ENCODE results near the gene GRIK4. TPM values are rescaled to one million over a fixed set of nuclear protein-coding genes. Genes with fewer than 3 reads are reported as not detected.

GRIK4 gene
- total RNA-seq, 1 experiment from 2014 or later: 3.3 TPM

DNA sequence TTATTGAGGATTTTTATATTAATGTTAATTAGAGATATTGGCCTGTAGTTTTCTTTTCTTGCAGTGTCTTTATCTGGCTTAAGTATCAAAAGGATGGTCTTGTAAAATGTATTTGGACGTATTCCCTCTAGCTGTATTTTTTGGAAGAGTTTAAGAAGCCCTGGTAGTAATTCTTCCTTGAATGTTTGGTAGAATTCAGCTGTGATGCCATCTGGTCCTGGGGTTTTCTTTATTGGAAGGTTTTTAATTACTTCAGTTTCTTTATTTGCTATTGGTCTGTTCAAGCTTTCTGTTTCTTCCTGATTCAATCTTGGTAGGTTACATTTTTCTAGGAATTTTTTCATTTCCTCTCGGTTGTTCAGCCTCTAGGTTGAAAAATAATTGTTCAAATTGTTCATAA is 257.4 kb downstream of the GRIK4 start (continued):
- TF ChIP-seq, protein P1, sequence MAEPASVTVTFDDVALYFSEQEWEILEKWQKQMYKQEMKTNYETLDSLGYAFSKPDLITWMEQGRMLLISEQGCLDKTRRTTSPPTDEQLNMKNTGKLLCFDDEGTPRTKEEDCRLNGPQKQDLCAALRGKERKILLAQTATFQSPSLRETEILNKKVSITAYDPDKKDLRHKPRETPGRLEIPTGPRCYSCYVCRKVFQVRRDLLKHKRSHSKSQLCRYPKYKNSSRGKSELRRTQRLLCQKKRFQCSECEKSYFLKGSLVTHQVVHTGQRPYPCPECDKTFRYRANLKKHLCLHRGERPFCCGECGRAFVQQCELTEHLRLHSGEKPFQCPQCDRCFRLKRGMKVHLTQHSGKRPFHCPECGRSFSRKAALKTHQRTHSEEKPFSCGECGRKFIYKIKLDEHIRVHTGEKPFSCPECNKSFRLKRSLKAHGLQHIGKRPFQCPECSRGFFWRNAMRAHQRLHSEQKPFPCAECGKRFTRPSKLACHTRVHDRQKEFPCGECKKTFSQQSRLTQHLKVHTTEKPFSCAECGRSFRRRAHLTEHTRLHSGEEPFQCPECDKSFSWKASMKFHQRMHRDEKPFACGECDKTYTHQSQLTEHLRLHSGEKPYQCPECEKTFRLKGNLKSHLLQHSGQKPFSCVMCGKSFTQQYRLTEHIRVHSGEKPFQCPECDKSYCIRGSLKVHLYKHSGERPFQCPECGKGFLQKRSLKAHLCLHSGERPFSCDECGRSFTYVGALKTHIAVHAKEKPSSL (CRISPR knock-in tag; conservative IDR thresholded peaks at IDR 0.05): no peak
- TF ChIP-seq CREB1 (CRISPR knock-in tag; IDR thresholded peaks at IDR 0.05) (no peak), JAZF1 (CRISPR knock-in tag; IDR thresholded peaks at IDR 0.05) (no peak), ZNF121 (CRISPR knock-in tag; IDR thresholded peaks at IDR 0.05) (no peak), CBFB (CRISPR knock-in tag; IDR thresholded peaks at IDR 0.05; ENCODE audit: low read depth) (no peak), ZNF263 (CRISPR knock-in tag; IDR thresholded peaks at IDR 0.05; ENCODE audit: low read depth) (no peak), ZNF416 (CRISPR knock-in tag; IDR thresholded peaks at IDR 0.05) (no peak), JUN (CRISPR knock-in tag; IDR thresholded peaks at IDR 0.05) (no peak), HMGA2 (CRISPR knock-in tag; IDR thresholded peaks at IDR 0.05) (no peak), ZNF423 (CRISPR knock-in tag; IDR thresholded peaks at IDR 0.05) (no peak)
- TF ChIP-seq, protein P2, sequence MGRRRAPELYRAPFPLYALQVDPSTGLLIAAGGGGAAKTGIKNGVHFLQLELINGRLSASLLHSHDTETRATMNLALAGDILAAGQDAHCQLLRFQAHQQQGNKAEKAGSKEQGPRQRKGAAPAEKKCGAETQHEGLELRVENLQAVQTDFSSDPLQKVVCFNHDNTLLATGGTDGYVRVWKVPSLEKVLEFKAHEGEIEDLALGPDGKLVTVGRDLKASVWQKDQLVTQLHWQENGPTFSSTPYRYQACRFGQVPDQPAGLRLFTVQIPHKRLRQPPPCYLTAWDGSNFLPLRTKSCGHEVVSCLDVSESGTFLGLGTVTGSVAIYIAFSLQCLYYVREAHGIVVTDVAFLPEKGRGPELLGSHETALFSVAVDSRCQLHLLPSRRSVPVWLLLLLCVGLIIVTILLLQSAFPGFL (CRISPR knock-in tag; IDR thresholded peaks at IDR 0.05; ENCODE audit: borderline replicate concordance): no peak
- TF ChIP-seq, protein P3, sequence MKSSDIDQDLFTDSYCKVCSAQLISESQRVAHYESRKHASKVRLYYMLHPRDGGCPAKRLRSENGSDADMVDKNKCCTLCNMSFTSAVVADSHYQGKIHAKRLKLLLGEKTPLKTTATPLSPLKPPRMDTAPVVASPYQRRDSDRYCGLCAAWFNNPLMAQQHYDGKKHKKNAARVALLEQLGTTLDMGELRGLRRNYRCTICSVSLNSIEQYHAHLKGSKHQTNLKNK (CRISPR knock-in tag; IDR thresholded peaks at IDR 0.05): no peak
- TF ChIP-seq, protein P4, sequence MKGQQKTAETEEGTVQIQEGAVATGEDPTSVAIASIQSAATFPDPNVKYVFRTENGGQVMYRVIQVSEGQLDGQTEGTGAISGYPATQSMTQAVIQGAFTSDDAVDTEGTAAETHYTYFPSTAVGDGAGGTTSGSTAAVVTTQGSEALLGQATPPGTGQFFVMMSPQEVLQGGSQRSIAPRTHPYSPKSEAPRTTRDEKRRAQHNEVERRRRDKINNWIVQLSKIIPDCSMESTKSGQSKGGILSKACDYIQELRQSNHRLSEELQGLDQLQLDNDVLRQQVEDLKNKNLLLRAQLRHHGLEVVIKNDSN (CRISPR knock-in tag; IDR thresholded peaks at IDR 0.05): no peak

DNA sequence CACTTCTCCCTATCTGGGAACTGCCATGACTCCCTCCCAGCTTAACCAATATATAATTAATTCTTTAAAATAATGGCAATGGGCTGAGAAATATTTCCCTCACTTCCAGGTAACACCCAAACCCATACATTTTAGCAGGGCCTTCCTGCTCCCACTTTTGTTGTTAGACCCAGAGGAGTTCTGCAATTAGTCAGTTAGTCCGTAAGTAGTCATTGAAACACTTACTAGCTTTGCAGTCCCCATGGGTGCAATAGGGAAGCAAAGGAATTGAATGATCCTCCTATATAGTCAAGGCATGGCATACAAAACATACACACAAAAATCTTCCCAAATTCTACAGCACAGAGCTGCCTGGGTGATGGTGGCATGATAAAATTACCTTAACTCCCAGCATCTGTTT is 258.4 kb downstream of the GRIK4 start:
- DNase-seq (ENCODE audit: low spot score) (no peak), ATAC-seq (no peak)
- TF ChIP-seq, protein P5, sequence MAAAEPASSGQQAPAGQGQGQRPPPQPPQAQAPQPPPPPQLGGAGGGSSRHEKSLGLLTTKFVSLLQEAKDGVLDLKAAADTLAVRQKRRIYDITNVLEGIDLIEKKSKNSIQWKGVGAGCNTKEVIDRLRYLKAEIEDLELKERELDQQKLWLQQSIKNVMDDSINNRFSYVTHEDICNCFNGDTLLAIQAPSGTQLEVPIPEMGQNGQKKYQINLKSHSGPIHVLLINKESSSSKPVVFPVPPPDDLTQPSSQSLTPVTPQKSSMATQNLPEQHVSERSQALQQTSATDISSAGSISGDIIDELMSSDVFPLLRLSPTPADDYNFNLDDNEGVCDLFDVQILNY (CRISPR knock-in tag; IDR thresholded peaks at IDR 0.05): no peak
- TF ChIP-seq ZNF317 (CRISPR knock-in tag; IDR thresholded peaks at IDR 0.05; ENCODE audit: borderline replicate concordance, low read depth): no peak
- peaks cover 3% of the 10 kb centered on the region for H3K27me3 Mint-ChIP-seq (ENCODE audit: low read depth)
- no peak overlapping the region for H3K4me3 Mint-ChIP-seq
- H3K9me3 Mint-ChIP-seq: peaks cover 53% of the 10 kb centered on the region
- POLR2A ChIA-PET: no interaction called here
- no peak overlapping the region for H3K27ac Mint-ChIP-seq
- peaks cover 16% of the 10 kb centered on the region for H3K4me1 Mint-ChIP-seq
- CTCF ChIA-PET: interaction anchor here (1.0 to 1.9 kb wide), 4 partner anchors 32 to 110 kb away, joined by 3 to 6 read pairs (median 5); no protein-coding TSS in a partner anchor
- H3K36me3 Mint-ChIP-seq: peaks cover 35% of the 10 kb centered on the region

DNA sequence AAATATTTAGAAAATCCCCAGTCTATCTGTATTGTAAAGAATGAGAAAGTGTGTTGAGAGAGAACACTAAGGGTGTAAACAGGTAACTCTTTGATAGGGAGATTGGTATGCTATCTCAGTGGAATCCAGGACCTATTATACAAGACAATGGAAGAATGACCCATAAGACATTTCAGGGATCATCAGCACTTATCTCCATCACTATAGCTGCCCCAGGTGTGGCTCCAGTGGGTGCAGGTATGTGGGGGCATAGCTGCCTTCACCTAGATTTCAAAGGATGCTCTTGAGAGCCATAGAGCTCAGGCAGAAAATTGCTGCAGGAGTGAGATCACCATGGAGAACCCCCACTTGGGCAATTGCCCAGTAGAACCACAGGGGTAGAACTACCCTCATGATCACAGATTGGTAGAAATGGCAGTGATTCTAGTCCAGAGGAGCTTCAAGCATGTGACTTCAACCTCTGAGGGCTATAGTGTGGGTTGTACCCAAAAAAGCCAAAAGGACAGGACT is 260.1 kb downstream of the GRIK4 start:
- Mint-ChIP-seq H3K27me3 (ENCODE audit: low read depth) (no peaks in the 10 kb centered on the region; the same call in 1 of the 2 replicates), H3K27ac (peak overlapping the region; percentile 8), H3K4me1 (peaks cover 27% of the 10 kb centered on the region), H3K36me3 (peaks cover 28% of the 10 kb centered on the region), H3K4me3 (no peak overlapping the region), H3K9me3 (peaks cover 45% of the 10 kb centered on the region)
- CTCF ChIA-PET: interaction anchor here (0.7 to 1.1 kb wide), 3 partner anchors 30 to 304 kb away, joined by 3 to 5 read pairs (median 4); no protein-coding TSS in a partner anchor
- TF ChIP-seq ZNF232 (CRISPR knock-in tag; IDR thresholded peaks at IDR 0.05): no peak
- peak; percentile 34; the same call in 1 of the 2 replicates for TF ChIP-seq ZNF423 (CRISPR knock-in tag; IDR thresholded peaks at IDR 0.05)
- TF ChIP-seq, protein P6, sequence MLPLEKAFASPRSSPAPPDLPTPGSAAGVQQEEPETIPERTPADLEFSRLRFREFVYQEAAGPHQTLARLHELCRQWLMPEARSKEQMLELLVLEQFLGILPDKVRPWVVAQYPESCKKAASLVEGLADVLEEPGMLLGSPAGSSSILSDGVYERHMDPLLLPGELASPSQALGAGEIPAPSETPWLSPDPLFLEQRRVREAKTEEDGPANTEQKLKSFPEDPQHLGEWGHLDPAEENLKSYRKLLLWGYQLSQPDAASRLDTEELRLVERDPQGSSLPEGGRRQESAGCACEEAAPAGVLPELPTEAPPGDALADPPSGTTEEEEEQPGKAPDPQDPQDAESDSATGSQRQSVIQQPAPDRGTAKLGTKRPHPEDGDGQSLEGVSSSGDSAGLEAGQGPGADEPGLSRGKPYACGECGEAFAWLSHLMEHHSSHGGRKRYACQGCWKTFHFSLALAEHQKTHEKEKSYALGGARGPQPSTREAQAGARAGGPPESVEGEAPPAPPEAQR (CRISPR knock-in tag; IDR thresholded peaks at IDR 0.05): 0 out of 2 replicates have a peak, but pooled peaks have one; percentile 41
- TF ChIP-seq, protein P4 (CRISPR knock-in tag; IDR thresholded peaks at IDR 0.05): no peak
- TF ChIP-seq MXD4 (CRISPR knock-in tag; IDR thresholded peaks at IDR 0.05; ENCODE audit: borderline replicate concordance): no peak
- POLR2A ChIA-PET: no interaction called here
- DNase-seq (ENCODE audit: low spot score) (no peak), ATAC-seq (peak; percentile 77)

Measured in WTC11 (cell line).